SIG-M5 treated with dmso at 0.1 percent for 504 hours (cell line): ENCODE results near the gene C21orf91.

Experiments used
- DNase-seq: peaks from one replicate; lab custom pipeline; 2025; ENCODE audit not compliant: unreplicated experiment; lab: John Stamatoyannopoulos, UW

The C21orf91 gene

DNA sequence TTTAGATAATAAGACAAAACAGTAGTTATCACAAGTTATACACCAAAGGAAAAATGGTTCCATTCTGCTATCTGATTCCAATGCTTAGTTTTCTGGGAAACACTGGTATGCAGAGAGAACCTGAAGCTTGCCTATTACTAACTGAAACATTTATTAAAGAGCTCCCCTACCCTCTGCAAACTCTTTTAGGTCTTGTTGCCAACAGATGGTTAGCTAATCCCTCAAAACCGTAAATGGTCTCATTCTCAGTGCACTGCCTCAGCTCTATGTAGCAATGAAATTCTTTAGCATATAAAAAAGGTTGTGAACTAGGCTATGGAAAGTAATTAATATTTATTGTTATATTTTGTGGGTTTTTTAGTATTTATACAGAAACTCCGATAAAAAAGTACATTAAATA lies 20.4 kb downstream of the C21orf91 start:
- DNase-seq, result no peak

- DNase-seq, result no peak
Measured at GRCh38 chr21:17797967-17798366, 21.2 kb downstream of the C21orf91 start.

- no peak for DNase-seq
Measured at GRCh38 chr21:17796503-17796902, 22.7 kb downstream of the C21orf91 start.

DNA sequence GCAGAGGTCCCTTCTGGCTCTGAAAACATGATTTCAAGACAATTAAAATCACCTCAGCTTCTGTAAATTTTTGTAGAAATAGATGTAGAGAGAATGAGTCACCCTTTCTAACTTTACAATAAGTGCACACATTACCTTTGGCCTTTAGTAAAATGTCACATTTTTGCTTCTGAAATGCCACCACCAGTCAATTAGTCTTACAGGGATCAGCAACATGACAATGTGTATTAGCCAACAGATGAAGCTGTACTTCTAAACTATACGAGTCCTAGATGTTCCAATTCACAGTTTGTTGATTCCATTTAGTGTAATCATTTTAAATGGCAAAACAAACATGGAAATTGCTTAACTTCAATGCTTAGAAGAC lies 23.1 kb downstream of the C21orf91 start:
- peak; percentile 16 for DNase-seq

DNA sequence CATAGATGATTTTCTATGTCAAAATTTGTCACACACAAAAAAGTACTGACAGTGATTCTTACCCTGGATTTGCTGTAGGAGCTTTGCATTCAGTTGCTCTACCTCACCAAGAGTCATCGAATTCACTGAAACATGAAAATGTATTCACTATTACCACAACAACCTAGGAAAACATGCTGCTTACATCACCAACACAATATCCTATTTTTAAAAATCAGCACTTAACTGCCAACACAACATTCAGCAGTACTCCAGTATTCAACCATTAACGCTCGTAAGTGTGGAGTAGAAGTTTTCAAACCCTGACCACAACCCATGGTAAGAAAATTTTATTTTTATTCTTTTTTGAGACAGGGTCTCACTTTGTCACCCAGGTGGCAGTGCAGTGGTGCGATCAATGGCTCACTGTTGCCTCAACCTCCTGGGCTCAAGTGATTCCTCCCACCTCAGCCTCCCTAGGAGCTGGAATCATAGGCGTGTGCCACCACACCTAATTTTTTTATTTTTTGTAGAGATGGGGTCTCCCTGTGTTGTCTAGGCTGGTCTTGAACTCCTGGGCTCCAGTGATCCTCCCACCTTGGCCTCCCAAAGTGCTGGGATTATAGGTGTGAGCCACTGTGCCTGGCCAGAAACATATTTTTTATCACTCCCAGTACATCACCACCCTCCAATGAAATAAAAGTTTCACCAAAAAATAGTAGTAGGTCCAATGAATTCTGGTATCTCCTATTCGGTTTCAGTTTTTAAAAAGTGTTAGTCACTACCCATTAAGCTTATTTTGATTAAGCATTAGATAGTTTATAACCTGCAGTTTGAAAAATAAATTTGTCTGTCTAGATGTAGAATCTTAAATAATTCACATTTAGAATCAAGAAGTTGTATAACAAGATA lies 23.8 kb downstream of the C21orf91 start:
- DNase-seq, result no peak

- DNase-seq, result no peak
Measured at GRCh38 chr21:17794518-17795145, 24.5 kb downstream of the C21orf91 start.

DNA sequence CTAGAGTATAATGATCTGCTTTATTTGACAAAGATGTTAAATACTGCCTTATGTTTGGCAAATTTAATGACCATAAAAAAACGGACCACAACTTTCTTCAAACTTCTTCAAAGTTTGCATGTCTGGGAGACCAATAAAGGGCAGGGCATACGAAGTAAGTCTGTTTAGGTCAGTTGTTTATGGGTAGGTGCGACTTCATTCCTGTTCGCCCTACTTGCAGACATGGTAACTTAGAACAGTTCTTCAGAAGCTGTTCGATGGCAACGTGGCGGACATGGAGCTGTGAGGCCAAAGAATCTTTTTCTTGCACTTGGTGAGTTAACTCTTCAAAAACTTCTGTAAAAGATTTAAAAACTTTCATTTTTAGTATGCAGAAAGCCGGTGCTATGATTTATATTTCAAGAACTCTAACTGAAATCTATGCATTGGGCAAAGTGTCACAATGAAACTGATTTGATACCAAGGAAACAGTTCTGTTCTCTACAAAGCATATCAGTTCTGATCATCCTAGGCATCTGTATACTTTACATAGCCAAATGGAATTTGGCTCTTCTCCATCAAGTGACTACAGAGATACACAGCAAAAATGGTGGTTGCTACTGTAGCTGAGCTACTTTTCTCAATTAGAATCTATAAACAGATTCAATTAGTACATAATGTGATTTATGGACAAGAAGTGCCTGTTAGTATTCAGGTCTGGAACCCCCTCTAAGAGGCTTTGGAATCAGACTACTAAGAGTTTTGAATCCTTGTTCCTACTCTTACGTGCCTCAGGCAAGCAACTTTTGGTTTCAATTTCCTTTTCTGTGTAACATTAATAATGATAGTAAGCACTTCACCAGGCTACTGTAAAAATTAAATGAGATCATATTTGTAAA lies 25.7 kb downstream of the C21orf91 start:
- no peak for DNase-seq

DNA sequence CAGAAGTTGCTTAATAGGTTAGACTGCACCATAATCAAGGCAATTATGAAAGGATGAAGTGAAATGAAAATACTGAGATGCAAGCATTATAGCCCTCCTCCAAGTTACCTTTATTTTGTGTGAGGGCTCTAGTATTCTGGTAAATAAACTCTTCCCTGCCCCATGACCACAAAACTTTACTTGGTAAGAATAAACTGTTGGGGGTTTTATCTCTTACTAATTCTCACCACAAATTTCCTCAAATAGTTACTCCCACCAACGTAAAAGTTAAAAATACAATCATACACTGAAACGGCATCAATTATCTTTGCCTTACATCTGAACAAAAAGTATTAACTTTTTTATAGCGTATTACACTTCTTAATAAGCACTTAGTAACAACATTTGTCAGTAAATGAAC lies 29.5 kb downstream of the C21orf91 start:
- DNase-seq, result no peak

- DNase-seq, result no peak
Measured at GRCh38 chr21:17789069-17789468, 30.1 kb downstream of the C21orf91 start.

DNA sequence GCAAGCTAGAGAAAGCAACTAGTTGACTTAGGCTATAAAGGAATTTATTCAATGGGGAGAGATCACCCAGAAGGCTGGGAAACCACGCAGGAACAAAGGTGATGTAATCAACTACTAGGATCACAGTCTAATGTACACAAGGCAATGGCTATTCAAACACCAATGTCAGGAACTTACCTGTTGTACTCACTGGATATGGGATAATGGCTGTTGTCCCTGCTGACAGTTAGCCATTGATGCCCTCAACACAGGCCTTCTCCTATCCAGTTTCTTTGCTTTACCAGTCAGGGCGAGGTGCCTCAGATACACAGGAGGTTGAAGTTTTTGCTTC lies 32.3 kb downstream of the C21orf91 start:
- no peak for DNase-seq

- peak; percentile 26 for DNase-seq
Measured at GRCh38 chr21:17786071-17786850, 32.9 kb downstream of the C21orf91 start.

- DNase-seq, result no peak
Measured at GRCh38 chr21:17785403-17785788, 33.8 kb downstream of the C21orf91 start.

DNA sequence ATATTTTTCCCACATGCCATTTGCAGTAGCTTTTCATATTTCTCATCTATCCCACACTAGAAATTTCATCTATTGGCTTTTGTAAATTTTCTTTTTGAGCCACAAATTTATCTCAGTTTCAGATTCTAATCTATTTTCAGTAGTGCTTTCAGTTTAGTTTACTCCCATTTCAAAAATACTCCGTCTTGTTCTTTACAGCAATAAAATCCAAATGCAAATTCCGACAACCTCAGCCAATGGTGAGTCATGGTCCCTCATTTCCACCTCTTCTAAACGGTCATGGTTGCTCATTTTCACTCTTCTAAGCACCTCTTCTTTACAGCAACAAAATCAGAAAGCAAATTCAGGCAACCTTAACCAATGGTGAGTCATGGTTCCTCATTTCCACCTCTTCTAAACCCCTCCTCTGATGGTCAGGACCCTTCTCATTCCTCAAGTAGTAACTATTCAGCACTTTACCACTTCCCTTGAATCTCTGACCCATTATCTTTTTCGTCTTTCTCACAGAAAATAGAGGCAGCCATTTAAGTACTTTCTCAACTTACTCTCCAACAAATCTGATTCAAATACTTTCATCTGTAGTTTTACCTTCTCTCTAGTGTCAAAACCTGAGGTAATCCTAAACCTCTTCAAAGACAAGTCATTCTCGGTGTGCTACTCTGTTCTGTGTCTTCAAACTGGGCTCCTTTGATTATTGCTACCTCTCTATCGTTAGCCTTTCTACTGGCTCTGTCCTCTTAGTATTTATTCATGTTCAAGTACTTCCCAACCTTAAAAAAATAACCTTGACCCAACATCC lies 34.4 kb downstream of the C21orf91 start:
- DNase-seq, result peak; percentile 50

- DNase-seq, result peak; percentile 98
Measured at GRCh38 chr21:17784180-17784598, 35.0 kb downstream of the C21orf91 start.

GRCh38 chr21:17783481-17784179 lies 35.5 kb downstream of the C21orf91 start:
- peak; percentile 73 for DNase-seq

DNA sequence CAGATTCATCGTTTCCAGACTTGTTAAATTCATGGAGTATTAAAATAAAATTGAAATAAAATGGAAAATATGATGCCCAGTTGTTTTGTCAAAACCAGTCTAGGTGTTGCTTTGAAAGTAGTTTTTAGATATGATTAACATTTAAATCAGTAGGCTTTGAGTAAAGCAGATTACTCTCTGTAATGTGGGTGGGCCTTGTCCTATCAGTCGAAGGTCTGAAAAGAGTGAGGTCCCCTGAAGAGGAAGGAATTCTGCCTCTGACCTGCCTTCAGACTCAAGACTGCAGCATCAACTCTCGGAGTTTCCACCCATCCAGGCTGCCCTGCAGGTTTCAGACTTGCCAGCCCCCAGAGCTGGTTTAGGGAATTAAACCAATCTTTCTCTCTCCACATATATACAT lies 36.2 kb downstream of the C21orf91 start:
- no peak for DNase-seq

GRCh38 chr21:17782051-17782450 lies 37.1 kb downstream of the C21orf91 start:
- DNase-seq, result no peak

- DNase-seq, result no peak
Measured at GRCh38 chr21:17781524-17781923, 37.6 kb downstream of the C21orf91 start.

DNA sequence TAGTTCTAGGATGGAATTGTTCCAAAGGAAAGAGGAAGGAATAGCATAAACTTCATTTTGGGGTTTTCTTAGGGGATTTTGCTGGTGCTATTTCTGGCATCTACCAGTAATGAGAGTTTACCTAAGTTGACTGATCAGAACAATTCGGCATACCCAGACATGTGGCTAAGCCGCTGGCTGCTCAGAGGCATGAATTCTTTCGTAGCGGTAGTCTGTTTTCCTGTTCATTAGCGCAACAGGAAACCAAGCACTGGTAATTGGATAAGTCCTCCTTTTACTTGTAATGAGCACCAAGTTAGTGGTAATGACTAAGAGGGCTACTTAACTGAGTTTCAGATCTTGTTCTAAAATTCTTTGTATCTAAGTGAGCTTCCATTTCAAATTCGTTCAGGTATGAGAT lies 38.6 kb downstream of the C21orf91 start:
- DNase-seq, result no peak

GRCh38 chr21:17779980-17780379 lies 39.2 kb downstream of the C21orf91 start:
- DNase-seq, result no peak
